ENCODE results near the gene LYG1.
"Not testable (repeated sequence)": the region's sequence is repeated elsewhere in the genome, so short reads cannot be mapped to it uniquely, and the experiment has no call there.

DNA sequence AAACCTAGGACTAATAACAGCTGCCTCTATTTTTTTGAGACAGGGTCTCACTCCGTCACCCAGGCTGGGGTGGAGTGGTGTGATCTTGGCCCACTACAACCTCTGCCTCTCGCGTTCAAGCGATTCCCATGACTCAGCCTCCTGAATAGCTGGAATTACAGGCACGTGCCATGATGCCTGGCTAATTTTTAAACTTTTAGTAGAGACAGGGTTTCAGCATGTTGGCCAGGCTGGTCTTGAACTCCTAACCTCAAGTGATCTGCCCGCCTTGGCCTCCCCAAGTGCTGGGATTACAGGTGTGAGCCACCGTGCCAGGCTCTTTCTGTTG, 16.8 kb upstream of the LYG1 start:
- TF ChIP-seq STAG1 (CRISPR knock-in tag; IDR thresholded peaks at IDR 0.05); TAF1 (CRISPR knock-in tag; IDR thresholded peaks at IDR 0.05); NFE2L1 (CRISPR knock-in tag; IDR thresholded peaks at IDR 0.05; ENCODE audit: borderline replicate concordance); SMAD3 (CRISPR knock-in tag; IDR thresholded peaks at IDR 0.05); ZNF292 (CRISPR knock-in tag; IDR thresholded peaks at IDR 0.05; ENCODE audit: borderline replicate concordance, low read depth); HHEX (CRISPR knock-in tag; IDR thresholded peaks at IDR 0.05); EP300 (IDR thresholded peaks at IDR 0.05; ENCODE audit: low read depth in 2 of 2, low read length in 2 of 2); EP300 (CRISPR knock-in tag; IDR thresholded peaks at IDR 0.05; ENCODE audit: borderline replicate concordance); ZNF768 (CRISPR knock-in tag; IDR thresholded peaks at IDR 0.05): not testable (repeated sequence)
- TF ChIP-seq, protein P1, sequence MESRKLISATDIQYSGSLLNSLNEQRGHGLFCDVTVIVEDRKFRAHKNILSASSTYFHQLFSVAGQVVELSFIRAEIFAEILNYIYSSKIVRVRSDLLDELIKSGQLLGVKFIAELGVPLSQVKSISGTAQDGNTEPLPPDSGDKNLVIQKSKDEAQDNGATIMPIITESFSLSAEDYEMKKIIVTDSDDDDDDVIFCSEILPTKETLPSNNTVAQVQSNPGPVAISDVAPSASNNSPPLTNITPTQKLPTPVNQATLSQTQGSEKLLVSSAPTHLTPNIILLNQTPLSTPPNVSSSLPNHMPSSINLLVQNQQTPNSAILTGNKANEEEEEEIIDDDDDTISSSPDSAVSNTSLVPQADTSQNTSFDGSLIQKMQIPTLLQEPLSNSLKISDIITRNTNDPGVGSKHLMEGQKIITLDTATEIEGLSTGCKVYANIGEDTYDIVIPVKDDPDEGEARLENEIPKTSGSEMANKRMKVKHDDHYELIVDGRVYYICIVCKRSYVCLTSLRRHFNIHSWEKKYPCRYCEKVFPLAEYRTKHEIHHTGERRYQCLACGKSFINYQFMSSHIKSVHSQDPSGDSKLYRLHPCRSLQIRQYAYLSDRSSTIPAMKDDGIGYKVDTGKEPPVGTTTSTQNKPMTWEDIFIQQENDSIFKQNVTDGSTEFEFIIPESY (CRISPR knock-in tag; IDR thresholded peaks at IDR 0.05) = not testable (repeated sequence)
- TF ChIP-seq, protein P2, sequence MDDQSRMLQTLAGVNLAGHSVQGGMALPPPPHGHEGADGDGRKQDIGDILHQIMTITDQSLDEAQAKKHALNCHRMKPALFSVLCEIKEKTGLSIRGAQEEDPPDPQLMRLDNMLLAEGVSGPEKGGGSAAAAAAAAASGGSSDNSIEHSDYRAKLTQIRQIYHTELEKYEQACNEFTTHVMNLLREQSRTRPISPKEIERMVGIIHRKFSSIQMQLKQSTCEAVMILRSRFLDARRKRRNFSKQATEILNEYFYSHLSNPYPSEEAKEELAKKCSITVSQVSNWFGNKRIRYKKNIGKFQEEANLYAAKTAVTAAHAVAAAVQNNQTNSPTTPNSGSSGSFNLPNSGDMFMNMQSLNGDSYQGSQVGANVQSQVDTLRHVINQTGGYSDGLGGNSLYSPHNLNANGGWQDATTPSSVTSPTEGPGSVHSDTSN (CRISPR knock-in tag; IDR thresholded peaks at IDR 0.05; ENCODE audit: borderline replicate concordance) = not testable (repeated sequence)
- TF ChIP-seq, protein P3, sequence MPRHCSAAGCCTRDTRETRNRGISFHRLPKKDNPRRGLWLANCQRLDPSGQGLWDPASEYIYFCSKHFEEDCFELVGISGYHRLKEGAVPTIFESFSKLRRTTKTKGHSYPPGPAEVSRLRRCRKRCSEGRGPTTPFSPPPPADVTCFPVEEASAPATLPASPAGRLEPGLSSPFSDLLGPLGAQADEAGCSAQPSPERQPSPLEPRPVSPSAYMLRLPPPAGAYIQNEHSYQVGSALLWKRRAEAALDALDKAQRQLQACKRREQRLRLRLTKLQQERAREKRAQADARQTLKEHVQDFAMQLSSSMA (CRISPR knock-in tag; IDR thresholded peaks at IDR 0.05) = not testable (repeated sequence)
